Activated CD8-positive, alpha-beta memory T cell treated with anti-CD3 and anti-CD28 coated beads, Interleukin-2, amount 50 U/mL, for 48 hours (primary cell): ENCODE measurements around the gene RAB5B.
"Not testable (repeated sequence)": the region's sequence is repeated elsewhere in the genome, so short reads cannot be mapped to it uniquely, and the experiment has no call there.

Experiments used
- DNase-seq: peaks from one replicate; pipeline ENCODE4 v3.0.0-alpha.2; 2020

The RAB5B gene

DNA sequence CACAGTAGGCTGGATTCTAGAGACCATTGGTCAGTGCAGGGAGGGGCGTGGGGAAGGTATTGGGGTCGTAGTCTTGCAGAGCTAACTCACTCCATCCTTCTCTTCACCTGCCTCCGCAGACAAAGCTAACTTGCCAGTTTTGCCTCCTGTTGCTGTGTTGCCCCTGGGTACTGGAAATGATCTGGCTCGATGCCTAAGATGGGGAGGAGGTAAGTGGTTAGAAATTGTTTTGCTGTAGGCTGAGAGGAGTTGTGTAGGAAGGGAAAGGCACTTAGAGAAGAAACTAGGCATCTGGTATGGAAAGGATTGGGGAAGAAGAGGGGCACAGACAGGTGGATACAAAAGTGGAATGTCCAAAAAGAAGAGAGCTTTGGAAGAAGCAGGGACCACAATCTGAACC lies 31.8 kb upstream of the RAB5B start:
- DNase-seq = no peak

DNA sequence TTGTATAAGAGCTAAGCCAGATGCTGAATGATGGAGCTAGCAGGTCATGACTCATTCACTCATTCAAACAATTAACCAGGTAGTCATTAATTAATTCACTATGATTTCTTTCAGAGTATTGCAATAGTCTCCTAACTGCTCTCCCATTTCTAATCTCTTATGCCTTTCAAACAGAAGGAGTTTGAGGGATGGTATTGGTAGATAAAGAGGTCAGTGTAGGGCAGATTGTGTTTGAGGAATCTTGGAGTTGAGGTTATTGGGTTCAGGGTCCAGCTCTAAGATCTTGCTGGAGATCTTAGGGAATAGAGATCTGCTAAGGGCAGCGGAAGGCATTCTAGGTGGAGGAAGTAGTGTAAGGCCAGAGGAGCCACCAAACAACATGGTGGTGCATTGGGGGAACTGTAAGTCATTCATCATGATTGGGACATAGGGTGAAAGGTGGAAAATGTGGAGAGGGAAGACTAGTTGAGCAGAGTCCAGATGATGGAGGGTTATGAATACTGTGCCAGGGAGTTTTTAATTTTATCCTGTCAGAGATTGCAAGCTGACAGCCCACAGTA lies 31.2 kb upstream of the RAB5B start:
- no peak for DNase-seq

DNA sequence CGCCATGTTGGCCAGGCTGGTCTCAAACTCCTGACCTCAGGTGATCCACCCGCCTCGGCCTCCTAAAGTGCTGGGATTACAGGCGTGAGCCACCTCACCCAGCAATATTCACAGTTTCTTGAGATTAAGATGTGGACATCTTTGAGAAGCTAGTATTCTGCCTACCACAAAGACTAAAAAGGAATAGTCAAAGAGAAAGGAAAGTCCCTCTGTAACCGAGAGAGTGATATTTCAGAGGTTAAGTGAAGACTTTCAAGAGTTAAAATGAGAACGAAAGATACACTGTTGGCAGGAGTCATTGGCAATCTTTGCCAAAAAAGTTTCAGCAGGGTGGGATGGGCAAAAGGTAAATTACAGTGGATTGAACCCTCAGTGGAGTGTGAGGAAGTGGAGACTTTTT lies 27.3 kb upstream of the RAB5B start:
- DNase-seq = no peak

DNA sequence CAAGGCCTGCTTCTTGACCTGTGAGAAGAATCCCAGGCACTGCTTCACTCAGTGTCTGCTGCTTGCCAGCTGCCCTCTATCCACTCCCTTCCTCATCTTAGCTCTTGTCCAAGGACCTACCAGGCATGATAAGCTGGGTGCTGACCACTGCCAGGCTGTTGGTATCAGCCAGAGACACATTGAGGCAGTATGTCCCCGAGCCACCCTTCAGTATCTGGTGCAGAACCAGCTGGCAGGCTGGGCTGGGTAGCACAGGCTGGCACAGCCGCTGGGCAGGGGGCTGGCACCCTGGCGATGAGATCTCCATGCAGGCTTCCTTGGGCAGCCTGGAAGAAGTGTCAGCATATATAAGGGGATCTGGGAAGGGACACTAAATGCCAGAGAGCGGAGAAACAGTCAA lies 18.5 kb upstream of the RAB5B start:
- DNase-seq = no peak

DNA sequence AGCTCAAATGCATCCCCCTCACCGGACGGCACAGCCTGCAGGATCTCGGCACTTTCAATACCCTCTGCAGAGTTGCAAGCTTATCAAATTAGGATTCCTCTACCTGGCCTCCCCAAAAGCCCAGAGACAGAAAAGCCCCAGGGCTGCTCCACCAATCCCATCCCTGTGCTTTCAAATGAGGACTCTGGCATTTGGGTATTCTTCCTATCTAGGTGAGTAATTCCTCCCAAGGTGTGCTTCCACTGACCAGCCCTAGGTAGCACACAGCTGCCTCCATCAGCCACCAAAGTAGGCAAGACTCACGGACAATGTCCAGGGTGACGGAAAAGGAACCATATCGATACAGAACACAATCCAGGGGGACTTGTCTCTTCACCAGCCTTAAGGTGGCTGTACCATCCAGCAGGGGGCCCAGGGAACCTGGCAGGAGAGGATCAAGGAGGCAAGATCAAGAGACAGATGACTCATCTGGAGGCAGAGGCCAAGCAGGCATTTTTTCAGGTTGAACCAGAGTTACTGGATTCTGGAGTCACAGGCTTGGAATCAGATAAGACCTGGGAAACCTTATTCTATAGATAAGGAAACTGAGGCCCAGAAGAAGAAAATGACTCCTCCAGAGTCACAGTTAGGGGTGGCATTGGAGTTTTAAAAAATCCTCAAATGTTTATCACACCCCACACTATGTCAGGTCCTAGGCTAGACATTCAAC lies 17.9 kb upstream of the RAB5B start:
- DNase-seq = peak; percentile 71

DNA sequence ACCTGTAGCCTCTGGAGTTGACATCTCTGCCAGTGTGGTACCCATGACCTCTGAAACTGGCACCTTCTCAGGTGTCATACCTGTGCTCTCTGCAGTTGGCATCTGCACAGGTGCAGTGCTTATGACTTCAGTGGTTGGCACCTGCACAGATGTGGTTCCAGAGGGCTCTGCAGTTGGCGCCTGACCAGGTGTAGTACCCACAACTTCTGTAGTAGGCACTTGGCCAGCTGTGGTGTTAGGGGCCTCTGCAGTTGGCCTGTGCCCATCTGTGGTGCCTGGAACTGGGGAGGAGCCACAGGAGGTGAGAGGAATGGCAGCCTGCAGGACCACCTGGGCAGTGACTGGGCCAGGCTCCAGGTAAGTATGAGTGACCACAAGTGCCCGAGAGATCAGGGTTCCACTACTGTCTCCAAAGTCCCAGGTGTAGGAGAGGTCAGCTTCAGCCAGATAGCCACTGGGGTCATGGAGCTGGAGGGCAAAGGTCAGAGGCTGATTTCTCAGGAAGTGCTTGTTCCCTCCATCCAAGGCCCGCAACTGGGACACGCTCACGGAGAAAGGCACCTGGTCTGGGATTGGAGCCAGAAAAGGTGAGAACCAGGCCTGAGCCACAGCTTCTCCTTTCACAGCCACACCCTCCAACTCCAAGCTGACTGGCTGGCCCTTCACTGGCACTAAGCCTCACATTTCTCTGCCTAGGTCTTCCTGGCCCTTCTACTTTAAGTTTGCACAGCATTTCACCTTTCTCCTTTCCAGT lies 16.6 kb upstream of the RAB5B start:
- no peak for DNase-seq

DNA sequence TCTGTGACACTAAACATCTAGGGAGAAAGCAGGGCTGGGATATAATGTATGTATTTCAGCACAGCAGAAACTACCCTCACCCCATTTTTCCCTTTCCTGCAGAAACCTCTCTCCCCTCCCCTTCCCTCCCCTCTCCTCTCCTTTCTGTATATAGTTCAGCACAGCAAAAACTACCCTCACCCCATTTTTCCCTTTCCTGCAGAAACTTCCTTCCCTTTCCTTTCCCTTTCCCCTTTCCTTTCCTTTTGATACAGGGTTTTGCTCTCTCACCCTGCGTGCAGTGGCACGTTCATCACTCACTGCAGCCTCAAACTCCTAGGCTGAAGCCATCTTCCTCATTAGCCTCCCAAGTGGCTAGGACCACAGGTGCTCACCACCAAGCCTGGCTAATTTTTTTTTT lies 10.1 kb upstream of the RAB5B start:
- no peak for DNase-seq

DNA sequence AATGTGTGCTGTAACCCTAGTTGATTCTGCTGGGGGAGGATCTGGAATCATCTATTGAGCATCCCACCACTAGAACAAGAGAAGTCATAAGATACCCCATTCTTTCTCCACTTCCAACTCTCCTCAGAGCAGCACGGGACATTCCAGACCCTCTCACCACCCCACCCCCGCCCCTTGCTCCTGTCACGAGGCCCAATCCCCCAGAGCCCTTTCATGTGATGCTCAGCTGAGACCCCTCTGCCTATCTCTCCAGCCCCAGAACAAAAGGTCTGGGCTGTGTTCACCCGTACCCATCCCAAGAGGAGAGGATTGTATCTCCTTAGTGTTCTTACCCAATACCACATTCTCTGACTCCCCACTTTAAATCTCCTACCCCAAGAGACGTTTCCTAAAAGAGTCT lies 8.6 kb upstream of the RAB5B start:
- no peak for DNase-seq

DNA sequence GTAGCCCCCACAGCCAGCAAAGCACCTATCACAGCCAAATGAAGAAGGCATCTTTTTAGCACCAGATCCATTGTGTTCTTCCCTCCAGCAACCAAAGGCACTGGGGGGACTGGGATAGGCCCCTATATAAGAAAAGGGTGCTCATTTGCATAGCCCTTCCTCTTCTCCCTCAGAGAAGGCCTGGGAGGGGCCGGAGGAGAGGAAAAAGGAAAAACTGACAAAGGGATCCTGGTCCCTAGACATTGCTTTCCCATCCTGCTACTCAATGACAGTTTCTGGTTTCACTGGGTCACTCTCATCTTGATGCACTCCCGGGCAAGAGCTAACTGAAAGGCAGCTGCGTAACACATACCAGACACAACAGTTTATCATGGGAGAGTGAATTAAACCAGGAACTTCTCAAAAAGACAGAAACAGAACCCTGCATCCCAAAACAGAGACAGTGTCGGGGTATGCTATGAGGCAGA lies 7.9 kb upstream of the RAB5B start, which contains the start of gene PMEL:
TSS of gene PMEL (minus strand) at position 102 of the 467 bp plus-strand sequence. CDS start at position 71, 31 bp downstream.
- DNase-seq = no peak

DNA sequence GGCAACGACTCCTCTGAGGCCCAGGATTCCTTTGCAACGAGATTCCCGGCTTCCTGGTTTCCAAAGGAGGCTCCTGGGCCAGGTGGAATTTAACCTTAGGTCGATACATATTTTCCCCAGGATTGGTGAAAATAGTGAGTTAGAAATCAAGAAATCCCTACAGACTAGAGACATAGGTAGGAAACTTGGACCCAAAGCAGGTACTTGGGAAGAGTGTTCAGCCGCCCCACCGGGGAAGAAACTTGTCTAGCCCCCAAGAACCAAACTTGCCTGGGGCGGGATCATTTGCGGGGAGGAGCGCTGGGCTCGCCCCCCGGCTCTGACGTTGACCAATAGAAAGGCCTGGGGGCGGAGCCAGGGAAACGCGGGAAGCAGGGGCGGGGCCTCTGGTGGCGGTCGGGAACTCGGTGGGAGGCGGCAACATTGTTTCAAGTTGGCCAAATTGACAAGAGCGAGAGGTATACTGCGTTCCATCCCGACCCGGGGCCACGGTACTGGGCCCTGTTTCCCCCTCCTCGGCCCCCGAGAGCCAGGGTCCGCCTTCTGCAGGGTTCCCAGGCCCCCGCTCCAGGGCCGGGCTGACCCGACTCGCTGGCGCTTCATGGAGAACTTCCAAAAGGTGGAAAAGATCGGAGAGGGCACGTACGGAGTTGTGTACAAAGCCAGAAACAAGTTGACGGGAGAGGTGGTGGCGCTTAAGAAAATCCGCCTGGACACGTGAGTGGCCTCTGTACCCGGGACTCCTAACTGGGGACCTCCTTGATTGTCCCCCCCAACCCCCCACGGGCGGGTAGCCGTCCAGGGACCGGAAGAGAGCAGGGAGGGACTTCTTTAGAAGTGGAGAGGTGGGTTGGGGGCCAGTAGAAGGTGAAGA lies 7.2 kb upstream of the RAB5B start, which contains the start of gene CDK2:
TSS of gene CDK2 (plus strand) at position 423 of the 874 bp plus-strand sequence. CDS start at position 602, 179 bp downstream.
- peak; percentile 96 for DNase-seq

DNA sequence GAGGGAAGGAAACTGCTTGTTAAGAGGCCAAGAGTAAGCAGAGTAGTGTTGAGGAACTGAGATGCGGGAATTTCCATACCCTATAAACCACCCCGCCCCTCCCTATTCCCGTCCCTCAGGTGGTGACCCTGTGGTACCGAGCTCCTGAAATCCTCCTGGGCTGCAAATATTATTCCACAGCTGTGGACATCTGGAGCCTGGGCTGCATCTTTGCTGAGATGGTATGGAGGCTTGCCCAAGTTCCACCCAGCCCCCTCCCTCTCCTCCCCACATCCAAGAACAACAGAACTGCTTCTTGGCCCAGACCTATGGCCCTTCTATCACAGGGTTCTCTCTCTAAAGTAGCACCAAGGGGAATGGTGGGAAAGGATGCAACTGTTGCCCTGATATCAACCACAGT lies 4.5 kb upstream of the RAB5B start:
- DNase-seq = no peak

DNA sequence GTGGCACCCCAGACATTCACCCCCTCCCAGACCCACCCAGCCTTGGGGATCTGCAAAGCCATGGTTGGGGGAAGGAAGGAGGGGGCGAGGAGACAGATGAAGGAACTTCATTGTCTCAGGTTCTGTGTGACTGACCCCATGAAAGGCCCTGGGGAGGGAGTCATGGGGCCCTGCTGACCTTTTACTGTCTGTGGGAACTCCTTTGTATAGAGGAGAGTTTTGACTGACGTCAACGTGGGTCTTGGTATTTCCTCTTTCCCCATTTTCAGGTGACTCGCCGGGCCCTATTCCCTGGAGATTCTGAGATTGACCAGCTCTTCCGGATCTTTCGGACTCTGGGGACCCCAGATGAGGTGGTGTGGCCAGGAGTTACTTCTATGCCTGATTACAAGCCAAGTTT lies 3.1 kb upstream of the RAB5B start:
- no peak for DNase-seq

DNA sequence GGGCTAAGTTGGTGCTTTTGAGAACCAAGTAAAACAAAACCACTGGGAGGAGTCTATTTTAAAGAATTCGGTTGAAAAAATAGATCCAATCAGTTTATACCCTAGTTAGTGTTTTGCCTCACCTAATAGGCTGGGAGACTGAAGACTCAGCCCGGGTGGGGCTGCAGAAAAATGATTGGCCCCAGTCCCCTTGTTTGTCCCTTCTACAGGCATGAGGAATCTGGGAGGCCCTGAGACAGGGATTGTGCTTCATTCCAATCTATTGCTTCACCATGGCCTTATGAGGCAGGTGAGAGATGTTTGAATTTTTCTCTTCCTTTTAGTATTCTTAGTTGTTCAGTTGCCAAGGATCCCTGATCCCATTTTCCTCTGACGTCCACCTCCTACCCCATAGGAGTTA lies 1.8 kb upstream of the RAB5B start:
- DNase-seq = no peak

DNA sequence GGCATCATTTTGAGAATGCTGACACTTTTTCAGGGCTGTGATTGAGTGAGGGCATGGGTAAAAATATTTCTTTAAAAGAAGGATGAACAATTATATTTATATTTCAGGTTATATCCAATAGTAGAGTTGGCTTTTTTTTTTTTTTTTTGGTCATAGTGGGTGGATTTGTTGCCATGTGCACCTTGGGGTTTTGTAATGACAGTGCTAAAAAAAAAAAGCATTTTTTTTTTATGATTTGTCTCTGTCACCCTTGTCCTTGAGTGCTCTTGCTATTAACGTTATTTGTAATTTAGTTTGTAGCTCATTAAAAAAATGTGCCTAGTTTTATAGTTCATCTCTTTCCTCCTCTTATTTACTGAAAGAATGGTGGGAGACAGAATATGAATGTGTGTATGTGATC lies 1.4 kb upstream of the RAB5B start:
- no peak for DNase-seq

DNA sequence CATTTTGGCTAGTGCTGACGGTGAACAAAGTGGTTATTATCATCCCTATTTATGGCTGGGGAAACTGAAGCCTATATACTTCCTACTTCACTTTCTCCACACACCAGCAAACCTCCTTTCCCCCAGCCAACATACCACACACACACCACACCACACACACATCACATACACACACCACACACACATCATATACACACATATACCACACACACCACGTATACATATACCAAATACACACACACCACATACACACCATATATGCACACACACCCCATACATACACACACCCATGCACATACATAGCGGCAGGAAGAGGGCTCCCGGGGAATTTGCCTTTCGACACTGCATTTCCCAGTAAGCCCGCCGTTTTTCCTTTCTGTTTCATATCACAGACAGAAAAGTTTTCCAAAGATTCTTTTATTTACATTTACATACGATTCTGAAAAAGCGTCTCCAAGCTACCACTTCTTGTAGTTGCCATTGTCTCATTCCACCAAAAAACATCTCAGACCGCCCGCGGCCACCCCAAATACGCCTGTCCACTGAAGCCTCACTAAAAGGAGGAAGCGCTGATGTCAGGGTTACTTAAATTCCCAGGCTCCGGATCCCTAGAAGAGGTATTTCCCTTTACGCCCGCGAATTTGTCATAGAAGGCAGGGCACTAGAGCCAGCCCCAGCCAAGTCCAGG lies 823 bp upstream of the RAB5B start:
- DNase-seq = no peak

DNA sequence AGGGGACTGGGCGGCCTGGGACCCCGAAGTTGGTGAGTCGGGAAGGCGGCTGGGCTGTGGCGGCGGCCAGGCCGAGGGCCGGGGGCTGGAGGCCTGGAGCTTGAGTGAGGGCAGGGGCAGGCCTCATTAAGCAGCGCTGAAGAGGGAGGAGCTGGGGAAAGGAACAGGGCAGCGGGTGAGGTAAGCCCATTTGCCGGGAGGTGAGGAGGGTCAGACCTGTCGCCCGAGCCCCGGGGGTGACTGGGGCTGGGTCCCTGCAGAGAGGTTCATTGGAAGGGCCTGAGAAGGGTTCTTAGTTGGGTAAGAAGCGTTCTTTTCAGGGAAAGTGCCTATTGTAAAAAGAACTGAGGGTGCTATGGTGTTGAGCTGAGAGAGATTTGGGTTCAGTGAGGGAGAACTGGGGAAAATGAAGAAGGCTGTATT lies 441 bp downstream of the RAB5B start:
- DNase-seq = no peak

DNA sequence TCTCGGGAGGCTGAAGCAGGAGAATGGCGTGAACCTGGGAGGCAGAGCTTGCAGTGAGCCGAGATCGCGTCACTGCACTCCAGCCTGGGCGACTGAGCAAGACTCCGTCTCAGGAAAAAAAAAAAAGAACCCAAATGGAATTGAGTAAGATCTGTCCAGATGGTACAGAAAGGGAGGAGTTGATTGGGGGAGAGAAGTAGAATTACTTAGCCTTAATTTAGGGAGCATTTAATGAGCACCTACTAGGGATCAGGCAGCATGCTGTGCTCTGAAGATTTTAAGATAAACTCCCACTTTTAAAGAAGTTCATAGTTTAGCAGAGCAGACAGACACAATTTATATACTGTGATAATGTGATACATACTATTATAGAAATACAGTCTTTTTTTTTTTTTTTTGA lies 4.5 kb downstream of the RAB5B start:
- no peak for DNase-seq

DNA sequence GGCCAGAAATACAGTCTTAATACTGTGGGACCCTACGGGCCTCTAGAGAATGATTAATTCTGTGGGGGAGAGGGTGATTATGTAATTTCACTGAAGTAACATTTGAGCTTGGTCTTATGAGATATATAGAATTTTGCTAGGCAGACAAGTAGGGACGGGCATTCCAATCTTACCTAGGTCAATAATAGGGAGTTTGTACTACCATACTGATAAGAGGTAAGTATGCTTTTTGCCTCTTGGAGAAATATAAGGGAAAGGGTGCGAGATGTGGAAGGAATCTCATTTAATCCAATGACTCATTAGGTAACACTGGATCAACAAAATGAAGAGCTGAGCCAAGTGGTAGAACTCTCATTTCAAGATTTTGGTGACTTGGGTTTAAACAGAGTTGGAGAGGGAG lies 5.2 kb downstream of the RAB5B start:
- DNase-seq = no peak

DNA sequence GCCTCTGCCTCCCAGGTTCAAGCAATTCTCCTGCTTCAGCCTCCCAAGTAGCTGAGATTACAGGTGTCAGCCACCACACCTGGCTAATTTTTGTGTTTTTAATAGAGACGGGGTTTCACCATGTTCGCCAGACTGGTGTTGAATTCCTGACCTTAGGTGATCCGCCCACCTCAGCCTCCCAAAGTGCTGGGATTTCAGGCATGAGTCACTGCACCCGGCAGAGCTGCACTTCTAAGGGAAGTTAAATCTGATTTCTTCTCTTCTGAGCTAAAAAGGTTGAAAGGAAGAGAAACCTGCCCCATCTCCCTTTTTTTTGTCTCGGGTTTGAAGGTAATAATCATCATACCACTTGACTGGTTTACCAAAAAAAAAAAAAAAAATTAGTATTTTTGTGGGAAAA lies 8.0 kb downstream of the RAB5B start:
- DNase-seq = not testable (repeated sequence)

DNA sequence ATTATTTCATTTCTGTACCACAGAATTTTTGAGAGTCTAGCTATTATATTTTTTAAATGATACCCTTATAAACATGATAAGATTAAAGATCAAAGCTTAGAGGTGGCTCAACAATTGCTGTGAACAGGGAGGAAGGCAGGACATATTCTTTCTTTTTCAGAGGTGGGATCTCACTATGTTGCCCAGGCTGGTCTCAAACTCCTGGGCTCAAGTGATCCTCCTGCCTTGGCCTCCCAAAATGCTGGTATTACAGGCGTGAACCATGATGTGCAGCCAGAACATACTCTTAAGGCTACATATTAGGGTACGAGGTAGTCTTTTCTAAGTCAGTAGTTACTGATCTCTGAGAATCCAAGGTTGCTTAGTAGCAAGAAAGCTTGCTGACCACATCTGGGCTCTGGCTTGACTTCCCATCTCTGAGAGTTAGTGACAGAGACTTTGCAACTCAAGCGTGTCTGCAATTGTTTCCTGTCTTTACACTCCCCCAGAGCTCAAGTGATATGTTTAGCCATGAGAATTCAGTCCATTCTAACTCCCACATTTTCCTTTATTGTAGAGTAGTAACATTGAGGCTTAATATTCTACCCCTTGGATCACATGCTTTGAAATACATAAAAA lies 8.6 kb downstream of the RAB5B start:
- DNase-seq = no peak

DNA sequence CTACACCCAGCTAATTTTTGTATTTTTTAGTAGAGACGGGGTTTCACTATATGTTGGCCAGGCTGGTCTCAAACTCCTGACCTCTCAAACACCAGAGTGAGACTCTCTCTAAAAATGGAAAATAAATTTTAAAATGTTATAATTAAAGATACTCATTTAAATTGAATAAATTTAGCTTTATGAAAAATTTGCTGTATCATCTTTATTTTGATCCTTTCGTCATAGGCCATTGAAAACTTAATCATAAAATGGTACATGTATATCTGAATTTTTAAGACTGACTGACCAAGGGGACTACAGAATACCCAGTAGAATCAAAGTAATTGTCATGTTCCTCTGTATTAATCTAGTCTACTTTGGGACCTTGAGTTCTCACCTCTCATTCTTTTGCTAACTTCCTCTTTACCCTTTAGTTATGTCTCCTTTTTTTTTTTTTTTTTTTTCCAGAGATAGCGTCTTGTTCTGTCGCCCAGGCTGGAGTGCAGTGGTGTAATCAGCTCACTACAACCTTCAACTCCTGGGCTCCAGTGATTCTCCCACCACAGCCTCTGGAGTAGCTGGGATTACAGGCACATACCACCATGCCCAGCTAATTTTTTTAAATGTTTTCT lies 9.5 kb downstream of the RAB5B start:
- DNase-seq = no peak
